NCI-H2196 (cell line): ENCODE results near the gene C12orf57.

Source experiments
- DNase-seq: peaks from one replicate; lab custom pipeline; 2025; ENCODE audit not compliant: unreplicated experiment; lab: John Stamatoyannopoulos, UW

The C12orf57 gene

GRCh38 chr12:6917491-6918231 is 26.2 kb upstream of the C12orf57 start:
- DNase-seq: no peak

DNA sequence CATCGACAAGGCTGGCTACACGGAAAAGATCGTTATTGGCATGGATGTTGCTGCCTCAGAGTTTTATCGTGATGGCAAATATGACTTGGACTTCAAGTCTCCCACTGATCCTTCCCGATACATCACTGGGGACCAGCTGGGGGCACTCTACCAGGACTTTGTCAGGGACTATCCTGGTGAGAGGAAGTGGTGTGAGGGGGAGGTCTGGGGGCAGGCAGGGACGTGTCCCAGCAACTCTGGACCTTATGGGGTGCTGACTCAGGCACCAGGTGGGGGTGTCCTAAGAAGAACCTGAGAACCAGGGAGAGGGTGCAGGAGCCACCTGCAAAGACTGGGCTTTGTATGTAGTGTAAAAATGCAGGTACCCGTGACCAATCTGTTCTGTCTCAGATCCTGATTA is 24.2 kb upstream of the C12orf57 start:
- no peak for DNase-seq

- DNase-seq: no peak
Measured at GRCh38 chr12:6921539-6921938, 22.3 kb upstream of the C12orf57 start.

- DNase-seq: no peak
Measured at GRCh38 chr12:6921996-6922946, 21.6 kb upstream of the C12orf57 start.

DNA sequence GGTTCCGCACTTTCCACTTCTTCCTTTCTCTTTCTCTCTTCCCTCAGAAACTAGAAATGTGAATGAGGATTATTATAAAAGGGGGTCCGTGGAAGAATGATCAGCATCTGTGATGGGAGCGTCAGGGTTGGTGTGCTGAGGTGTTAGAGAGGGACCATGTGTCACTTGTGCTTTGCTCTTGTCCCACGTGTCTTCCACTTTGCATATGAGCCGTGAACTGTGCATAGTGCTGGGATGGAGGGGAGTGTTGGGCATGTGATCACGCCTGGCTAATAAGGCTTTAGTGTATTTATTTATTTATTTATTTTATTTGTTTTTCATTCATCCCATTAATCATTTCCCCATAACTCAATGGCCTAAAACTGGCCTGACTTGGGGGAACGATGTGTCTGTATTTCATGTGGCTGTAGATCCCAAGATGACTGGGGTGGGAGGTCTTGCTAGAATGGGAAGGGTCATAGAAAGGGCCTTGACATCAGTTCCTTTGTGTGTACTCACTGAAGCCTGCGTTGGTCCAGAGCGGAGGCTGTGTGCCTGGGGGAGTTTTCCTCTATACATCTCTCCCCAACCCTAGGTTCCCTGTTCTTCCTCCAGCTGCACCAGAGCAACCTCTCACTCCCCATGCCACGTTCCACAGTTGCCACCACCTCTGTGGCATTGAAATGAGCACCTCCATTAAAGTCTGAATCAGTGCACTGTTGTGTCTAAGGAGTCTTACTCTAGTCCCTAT is 20.7 kb upstream of the C12orf57 start:
- DNase-seq: no peak

DNA sequence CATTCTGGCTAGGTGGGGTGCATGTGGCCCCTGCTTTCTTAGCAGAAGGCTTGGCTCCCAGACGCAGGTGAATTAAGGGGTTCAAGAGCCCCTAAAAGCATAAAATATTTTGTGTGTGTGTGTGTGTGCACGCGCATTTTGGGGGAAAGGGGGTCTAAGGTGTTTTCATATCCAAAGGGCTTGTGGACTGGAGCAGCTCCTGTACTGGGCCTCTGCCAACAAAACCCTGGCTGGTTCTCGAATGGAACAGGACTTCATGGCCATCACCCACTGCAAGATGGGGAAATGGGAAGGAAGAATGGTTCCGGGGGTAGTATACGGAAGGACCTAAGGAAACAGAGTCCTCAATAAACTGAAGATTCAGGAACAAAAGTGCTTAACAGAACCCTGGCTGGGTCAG is 20.0 kb upstream of the C12orf57 start:
- DNase-seq: no peak

DNA sequence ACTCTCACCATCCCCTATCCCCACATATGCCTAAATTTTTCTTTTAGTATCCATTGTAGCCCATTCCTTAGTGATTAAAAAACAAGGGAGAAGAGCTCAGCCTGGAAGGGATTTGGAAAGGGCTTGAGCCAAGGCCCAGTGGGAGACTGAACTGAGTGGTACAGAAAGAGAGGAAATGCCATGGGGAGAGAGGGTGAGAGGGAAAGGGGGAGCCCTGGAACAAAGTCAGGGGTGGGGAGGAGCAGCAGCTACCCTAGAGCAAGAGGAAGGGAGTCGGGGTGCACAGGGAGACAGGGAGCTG is 18.6 kb upstream of the C12orf57 start:
- no peak for DNase-seq

DNA sequence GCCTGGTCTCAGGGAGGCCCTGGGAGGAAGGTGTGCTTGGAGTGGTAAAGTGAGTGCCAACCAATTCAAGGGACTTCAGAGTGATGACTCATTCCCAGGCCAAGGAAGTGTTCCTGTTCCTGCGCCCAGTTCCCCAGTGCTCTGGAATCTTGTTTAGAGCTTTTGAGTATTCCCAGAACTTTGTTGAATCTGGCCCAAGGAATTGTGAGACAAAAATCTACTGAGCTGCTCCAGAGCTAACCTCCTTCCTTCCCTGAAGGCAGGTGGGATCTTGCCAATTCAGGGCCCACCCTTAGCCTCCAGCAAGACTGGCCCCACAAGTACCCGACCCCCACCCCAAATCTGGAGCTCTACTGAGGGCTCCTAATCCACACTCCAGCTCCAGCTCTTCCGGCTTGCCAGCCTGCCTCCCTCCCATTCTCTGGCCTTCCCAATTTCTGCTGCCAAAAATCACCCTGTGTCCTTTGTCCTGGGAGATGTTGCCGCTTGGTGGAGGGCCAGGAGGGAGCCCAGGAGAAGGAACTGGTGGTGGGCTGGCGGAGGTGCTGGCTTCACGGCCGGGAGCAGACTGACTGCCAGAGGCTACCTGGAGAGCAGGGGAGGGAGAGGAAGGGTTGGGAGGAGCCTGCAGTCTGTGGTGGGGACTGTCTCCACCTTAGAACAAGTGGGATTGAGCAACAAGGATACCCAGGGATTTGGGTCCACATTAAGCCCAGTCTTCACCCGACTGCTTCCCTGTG is 18.1 kb upstream of the C12orf57 start:
- DNase-seq: no peak

DNA sequence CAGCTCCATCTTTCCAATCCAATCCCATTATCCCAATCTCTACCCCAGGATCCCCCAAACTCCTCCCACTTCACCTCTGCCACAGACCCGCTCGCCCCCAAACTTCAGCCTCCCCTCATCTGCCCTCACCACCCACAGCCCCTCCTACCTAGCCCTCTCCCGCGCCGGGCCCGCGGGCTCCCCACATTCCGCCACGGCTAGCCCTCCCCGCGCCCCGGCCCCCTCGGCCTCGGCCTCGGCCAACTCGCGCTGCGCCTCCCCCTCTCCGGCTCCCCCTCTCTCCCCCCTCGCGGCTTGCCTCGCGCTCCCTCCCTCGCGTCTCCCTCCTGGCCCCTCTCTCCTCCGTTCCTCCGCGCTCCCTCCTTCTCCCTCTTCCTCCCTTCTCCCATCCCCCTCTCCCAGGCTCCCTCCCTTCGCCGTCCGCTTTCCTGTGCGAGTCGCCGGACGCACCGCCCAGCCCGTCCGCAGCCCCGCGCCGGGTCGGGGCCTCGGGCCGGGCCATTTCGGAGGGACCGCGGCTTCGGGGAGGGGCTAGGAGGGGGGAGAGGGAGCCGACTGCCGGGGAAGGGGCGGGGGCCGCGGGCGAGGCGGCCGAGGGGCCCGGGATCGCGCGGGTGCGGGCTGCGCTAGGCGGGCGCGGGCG is 16.3 kb upstream of the C12orf57 start, which contains the start of gene ATN1:
TSS of gene ATN1 (plus strand) at position 581 of the 643 bp plus-strand sequence. CDS start 6,043 bp downstream, outside the sequence.
- DNase-seq: peak; percentile 34

GRCh38 chr12:6928022-6928702 is 15.7 kb upstream of the C12orf57 start:
- no peak for DNase-seq

DNA sequence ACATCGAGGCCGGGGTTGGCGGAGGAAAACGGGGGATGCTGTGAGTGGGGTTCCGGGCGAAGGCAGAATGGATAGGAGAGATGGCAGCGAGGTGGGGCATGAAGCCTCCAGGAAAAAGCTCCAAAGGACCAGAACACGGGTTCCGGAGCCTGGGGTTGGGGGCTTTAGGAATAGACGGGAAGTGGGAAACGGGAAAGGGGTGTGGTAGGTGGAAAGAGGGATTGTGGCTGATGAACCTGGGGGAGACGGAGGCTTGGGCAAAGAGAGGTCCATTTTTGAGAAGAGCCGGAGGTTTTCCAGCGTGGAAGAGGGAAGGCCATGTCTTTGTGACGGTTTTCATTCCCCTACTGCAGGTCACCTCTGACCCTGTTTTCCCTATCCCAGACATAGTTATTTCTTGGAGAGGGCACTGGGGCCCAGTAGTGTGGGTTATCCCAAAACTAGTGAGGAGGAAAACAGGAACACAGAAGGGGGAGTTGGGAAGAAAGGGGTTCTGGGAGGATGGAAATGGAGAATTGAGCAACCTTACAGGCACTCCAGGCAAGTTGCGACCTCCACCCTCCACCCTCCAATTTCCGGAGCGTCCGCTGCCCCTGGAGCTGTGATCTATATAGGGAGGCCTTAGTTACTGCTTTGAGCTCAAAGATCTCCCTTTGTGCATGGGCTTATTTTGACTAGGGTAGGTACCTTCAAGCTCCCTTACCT is 15.0 kb upstream of the C12orf57 start:
- DNase-seq: no peak

DNA sequence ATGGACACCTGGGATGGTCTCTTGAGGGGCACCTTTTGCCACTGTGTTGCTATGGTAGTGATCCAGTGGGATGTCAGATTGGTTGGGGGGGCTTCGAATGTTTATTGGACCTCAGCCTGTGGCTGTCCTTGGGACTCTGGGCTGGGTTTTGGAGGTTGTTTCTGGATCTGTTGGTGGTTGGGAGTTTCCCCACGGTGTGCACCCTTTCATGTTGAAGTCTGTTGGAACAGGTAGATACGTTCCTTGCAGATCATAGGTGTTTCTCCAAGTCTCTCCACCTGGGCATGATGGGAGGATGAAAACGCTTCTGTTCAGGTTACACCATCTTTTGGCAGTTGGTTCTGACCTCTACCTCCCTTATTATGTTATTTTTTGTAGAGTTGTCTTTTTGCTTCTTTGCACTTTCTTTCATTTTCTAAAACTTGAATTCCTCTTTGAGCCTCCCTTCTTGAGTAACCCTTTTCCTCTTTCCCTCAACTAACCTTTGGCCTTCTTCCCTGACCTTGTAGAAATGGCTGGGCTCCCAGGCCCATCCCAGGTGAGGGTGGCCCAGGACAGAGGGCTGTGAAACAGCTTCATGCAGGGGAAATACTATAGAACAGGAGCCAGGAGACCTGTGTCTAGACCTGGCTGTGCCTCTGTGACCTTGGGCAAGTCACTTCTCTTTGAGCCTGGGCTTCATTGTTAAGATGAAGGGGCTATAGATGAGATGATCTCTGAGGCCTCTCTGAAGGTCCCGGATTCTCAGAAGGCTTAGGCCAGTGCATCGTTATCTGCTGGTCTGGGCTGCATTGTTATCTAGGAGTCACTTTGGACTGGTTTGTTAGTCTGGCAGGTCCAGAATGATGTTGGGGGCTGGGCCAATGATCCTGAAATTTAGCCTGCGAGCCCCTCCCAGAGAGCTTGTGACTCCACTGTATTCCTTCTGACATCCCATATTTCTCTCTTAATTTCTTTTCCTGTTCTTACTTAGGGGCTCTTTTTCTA is 14.1 kb upstream of the C12orf57 start:
- no peak for DNase-seq

DNA sequence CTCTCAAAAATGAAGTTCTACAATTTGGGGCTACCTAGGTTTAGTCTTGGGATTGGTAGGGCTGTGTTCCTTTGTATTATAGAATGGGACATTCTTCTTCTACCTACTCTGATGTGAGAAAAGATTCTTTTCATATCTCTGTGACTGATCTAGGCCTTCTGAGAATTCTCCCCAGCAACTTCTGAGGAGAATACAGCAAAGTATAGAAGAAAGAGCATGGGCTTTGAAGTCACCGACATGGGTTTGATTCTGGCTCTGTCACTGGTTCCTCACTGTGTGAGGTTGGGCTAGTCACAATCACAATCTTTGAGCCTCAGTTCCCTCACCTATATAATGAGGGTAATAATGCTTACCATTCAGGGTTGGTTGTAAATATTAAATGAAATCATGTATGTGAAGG is 11.1 kb upstream of the C12orf57 start:
- no peak for DNase-seq

- DNase-seq: no peak
Measured at GRCh38 chr12:6934110-6934509, 9.7 kb upstream of the C12orf57 start.

GRCh38 chr12:6935371-6936193 is 8.2 kb upstream of the C12orf57 start:
- DNase-seq: no peak

GRCh38 chr12:6936194-6936635 is 7.6 kb upstream of the C12orf57 start:
- no peak for DNase-seq
